Femur (tissue), 1 donor: ENCODE results near the gene AEBP1.

ENCODE experiments used
- DNase-seq: peaks from one replicate; pipeline ENCODE4 v3.0.0-alpha.2; 2017

AEBP1 gene

GRCh38 chr7:44106311-44107065 is 2.3 kb downstream of the AEBP1 start:
- no peak for DNase-seq

GRCh38 chr7:44107116-44107960 is 3.2 kb downstream of the AEBP1 start:
- no peak for DNase-seq

GRCh38 chr7:44107961-44108767 is 4.0 kb downstream of the AEBP1 start:
- DNase-seq: no peak

DNA sequence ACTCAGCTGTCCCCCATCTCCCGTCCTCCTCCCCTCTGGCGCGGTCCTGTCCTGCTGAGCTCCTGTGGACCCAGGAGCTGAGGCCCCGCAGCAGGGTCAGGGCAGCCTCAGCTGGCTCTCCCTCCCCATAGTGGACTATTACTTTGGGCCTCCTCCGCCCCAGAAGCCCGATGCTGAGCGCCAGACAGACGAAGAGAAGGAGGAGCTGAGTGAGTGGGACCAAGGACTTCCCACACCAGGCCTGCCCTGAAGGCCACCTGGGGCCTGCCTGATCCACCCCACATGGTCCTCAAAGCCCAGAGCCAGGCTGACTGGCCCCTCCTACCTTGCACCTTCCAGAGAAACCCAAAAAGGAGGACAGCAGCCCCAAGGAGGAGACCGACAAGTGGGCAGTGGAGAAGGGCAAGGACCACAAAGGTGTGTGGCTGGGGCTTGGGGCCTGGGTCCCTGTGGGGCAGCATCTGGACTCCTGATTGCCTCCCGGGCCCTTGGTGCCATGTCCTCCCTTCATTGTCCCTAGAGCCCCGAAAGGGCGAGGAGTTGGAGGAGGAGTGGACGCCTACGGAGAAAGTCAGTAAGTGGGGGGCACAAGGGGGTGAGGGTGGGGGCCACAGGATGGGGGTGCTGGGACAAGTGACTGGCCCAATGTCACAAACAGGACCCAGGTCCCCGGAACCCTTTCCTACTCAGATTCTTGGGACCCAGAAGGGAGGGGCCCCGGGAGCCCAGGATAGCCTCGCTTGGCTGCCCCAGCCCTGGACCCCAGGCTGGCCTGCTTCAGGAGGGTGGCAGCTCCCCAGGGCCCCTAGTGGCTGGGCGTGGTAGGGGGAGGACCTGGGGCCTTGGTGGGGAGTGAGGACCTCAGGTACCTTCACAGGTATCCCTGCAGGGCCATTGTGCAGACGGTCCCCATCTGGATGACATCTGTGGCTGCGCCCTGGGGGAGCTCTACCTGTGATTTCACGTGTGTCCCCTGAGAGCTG is 4.9 kb downstream of the AEBP1 start:
- no peak for DNase-seq

DNA sequence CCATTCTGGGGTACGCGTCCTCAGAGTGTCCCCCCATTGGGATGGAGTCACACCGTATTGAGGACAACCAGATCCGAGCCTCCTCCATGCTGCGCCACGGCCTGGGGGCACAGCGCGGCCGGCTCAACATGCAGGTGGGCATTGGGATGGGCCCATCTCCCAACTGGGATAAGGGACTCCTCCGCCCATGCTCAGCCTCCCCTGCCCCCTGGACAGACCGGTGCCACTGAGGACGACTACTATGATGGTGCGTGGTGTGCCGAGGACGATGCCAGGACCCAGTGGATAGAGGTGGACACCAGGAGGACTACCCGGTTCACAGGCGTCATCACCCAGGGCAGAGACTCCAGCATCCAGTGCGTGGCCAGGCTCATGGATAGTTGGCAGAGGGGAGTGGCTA is 5.8 kb downstream of the AEBP1 start:
- no peak for DNase-seq

GRCh38 chr7:44110719-44111635 is 6.8 kb downstream of the AEBP1 start:
- no peak for DNase-seq

- DNase-seq: no peak
These were observed 7.6 kb downstream of the AEBP1 start for GRCh38 chr7:44111761-44112160.

- no peak for DNase-seq
These were observed 8.3 kb downstream of the AEBP1 start for GRCh38 chr7:44112231-44112996.

DNA sequence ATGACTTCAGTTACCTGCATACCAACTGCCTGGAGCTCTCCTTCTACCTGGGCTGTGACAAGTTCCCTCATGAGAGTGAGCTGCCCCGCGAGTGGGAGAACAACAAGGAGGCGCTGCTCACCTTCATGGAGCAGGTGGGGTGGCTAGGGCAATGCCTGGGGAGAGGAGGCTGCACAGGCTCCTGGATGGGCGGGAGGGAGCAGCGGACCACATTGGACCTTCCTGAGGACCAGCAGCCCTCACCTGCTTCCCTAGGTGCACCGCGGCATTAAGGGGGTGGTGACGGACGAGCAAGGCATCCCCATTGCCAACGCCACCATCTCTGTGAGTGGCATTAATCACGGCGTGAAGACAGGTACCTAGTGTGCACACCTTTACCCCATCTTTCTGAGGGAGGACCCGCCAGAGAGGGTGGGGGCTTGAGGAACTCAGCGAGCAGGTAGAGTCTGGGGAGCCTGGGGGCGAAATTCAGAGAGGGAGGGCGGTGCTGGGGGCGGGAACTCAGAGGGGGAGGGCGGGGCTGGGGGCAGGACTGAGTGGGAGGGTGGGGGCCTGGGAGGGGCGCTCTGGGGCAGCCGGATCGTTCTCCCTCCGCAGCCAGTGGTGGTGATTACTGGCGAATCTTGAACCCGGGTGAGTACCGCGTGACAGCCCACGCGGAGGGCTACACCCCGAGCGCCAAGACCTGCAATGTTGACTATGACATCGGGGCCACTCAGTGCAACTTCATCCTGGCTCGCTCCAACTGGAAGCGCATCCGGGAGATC is 9.0 kb downstream of the AEBP1 start:
- DNase-seq: no peak

DNA sequence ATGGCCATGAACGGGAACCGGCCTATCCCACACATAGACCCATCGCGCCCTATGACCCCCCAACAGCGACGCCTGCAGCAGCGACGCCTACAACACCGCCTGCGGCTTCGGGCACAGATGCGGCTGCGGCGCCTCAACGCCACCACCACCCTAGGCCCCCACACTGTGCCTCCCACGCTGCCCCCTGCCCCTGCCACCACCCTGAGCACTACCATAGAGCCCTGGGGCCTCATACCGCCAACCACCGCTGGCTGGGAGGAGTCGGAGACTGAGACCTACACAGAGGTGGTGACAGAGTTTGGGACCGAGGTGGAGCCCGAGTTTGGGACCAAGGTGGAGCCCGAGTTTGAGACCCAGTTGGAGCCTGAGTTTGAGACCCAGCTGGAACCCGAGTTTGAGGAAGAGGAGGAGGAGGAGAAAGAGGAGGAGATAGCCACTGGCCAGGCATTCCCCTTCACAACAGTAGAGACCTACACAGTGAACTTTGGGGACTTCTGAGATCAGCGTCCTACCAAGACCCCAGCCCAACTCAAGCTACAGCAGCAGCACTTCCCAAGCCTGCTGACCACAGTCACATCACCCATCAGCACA is 9.7 kb downstream of the AEBP1 start:
- no peak for DNase-seq

DNA sequence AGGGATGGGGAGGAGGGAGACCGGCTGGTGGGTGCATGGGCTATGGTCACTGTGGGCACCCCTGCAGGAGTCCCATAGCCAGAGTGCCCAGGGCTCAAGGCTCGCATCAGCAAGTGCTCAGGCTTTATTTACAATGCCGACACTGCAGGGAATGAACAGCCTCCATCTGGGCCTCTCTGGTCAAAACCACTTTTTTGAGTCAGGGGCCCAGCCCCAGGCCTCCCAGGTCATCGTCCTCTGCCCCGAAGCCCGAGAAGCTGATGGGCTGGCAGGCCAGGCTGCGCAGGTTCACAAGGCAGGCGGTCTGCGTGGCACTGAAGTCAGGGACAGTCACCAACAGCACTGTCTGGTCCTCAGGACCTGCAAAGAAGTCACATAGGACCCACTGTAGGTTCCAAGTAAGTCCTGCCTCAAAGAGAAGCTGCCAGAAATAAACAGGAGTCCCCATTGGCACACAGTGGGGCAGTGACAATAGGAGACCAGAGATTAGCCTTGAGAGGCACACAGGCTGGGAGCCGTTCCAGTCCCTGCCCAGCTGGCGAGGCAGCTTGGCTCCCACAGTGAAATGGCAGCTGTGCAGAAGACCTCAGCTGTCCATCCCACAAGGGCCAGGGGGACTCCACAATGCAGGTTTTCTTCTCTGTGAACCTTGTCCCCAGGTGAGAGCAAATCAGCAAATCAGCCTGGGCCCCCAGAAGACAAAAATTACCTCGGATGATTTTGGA is 10.6 kb downstream of the AEBP1 start:
- peak; percentile 79 for DNase-seq

- no peak for DNase-seq
These were observed 12.1 kb downstream of the AEBP1 start for GRCh38 chr7:44116087-44116788.

DNA sequence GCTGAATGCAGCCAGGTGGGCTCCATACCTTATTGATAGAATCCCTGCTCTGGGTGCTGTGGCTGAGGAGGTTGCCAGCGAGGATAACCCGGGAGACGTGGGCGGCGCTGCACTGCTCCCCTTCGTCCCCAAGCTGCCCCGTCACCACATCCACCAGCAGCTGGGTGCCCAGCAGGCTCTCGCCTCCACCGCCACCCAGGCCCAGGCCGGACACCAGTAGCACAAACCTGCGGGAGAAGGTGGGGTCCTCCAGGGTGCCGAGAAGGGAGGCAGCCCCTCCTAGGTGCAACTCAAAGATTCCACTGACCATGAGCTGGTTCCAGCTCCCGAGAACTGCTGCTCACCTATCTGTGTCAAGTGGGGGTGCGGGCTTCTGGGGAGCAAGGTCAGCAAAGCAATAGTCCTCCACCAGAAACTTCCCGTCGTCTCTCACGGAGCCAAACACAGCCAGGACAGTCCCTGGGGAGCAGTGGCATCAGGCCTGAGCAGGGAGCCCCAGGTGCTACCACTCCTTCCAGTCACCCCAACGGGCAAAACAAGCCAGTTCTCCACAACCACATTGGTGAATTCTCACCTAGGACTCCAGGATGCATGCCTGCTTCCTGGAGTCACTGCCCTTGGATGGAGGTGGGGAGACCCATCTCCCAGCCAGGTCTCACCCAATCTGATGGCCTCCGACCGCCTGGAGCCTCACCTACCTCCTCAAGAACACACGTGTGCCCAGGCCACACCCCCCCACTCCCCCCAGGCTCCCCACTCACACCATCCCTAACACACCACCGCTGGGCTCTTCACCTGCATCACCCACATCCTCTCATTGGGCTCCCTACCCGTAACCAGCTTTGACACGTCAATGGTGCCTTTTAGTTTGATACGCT is 12.9 kb downstream of the AEBP1 start:
- no peak for DNase-seq

DNA sequence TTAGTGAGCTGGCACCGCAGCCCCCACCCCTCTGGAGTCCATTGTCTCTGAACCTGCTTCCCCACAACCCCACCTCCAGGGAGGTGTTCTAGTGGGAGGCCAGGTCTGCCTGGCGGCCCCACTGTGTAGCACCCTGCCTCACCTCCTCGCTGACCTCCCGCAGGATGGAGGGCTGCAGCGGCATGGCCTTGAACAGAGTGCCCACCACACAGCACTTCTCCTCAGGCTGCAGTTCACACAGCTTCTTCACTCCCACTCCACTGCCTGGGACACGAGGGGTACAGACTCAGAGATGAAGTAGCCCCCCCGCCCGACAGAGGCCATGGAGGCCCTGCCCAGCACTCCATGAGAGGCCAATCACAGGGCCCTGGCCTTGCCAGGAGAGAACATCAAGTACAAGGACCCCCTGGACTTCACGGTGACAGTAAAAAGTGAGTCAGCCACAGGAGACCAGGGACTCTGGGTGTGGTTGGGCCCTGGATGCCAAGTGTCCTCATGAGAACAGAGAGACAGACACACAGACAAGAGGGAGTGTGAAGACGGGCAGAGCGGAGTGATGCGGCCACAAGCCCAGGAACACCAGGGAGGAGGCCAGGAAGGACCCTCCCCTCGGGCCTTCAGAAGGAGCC is 13.8 kb downstream of the AEBP1 start:
- no peak for DNase-seq

DNA sequence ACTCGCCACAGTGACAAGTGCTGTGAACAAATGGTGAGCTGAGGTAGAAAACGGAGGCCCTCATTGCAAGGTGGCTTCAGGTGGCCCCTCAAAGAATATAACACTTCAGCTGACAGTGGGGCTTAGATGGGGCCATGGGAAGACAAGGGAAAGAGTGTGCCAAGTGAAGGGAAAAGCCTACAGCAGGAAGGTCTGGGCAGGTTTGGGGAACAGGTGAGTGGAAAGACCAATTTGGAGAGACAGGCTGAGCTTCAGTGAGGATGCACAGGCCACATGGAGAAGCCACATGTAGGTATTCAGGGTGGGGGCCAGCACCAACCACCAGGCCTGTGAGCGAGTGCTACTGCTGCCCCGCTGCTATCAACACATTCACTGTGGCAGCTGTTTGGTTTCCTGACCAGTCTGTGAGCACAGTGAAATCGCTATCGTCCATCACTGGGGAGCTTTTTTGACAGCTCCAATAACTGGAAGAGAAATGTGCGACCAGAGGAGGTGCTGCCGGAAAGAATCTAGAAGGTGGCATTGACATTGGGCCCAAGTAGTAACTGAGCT is 15.8 kb downstream of the AEBP1 start:
- no peak for DNase-seq

- DNase-seq: no peak
These were observed 16.2 kb downstream of the AEBP1 start for GRCh38 chr7:44120395-44120794.
